NCI-H774 (cell line): ENCODE results near the gene CDC6.

Experiments used
- DNase-seq: peaks from one replicate; lab custom pipeline; 2025; lab: John Stamatoyannopoulos, UW

The CDC6 gene

DNA sequence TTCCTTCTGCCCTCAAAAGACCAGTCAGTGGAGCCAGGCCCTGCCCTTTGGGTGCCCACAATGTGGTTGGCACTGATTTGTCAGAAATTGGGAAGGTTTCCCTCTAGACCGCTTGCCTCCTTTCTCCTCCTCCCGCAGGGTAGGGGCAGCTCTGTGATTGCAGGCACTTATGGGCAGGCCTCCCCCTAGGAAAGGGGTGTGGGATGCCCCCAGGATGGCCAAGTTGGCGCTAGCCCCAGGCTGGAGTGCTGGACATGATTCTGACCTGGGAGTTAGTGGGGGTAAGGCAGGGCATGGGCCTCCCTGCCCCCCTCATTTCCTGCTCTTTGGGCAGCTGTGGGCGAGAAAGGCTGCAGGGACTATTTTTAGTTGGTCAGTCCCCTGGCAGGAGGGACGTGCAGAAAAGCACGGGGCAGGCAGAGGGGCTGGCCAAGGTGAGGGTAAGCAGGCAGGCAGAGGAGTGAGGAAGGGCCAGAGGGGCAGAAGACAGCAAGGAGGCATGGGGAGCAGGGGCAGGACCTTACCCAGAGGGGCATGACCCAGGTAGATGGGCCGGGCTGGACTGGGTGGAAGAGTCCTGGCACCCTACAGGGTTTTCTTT, 24.6 kb downstream of the CDC6 start:
- DNase-seq = no peak

DNA sequence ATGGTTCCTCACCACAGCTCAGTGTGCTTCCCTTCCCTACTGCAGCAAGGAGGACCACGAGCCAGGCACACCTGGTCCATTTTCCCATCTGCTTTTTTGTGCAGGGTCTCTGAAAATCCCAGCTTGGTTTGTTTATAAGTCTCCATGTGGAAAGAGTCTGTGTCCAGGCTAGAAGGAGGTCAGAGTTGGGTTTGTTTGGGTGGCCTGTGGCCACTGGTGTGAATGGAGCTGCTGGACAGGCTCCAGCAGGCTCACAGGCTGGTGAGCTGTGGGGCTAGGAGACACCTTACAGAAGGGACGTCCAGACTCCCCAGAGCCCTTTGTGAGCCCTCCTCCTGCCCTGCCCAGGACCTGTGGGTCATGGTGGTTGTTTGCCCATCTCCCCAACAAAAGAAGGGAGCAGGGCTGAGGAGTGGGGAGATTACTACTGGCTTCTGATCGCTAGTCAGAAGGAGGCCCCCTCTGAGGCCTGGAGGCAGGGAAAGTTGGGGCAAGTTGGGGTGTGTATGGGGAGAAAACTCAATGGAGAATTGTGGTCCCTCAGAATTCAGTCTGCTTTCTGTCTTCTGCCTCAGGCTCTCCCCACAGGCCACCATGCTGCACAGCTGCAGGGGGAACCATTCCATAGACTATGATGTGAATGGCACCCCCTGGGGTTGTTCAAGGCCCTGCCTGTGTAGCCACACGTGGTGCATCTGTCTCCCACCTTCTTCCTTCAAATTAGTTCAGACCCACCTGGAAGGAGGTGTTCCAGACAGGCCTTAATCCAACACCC, 25.4 kb downstream of the CDC6 start:
- no peak for DNase-seq

DNA sequence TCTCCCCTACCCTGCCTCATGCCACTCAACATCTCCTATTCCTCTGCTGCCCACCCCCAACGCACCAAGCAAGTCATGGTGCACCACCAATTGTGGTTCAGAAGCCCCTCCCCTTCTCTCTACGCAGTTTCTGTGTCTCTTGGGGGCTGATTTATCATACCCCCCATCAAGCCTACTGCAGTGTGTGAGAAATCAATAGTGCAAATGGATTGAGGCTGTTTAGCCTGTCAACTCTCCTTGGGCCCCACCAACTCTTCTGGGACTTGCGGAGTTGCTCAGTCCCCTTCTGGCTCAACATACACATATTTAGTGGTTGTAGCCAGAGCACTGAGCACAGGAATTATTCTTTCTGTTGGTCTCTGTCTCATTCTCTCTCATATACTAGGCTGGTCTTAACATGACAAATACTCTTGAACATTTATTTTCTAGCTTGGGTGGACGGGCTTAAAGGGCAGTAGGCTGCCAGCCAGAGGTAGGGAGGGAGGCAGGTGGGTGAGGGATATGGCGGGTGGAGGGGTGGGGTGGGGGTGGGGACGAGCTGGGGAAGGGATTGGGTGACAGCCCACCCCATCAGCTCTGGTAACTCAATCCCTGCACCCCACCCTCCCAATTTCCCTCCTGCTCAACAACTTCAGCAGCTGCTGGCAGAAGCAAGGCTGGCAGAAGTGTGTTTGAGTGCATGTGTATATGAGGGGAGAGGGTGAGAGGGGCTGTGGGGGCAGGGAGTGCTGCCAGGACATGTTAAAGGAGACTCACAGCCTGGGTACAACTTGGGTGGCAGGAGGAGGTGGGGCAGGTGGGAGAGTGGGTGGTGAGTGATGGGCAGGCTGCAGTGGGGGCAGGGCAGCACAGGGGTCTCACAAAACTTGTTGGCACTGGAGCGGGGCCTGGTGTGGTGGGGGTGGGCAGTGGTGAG, 26.2 kb downstream of the CDC6 start:
- DNase-seq = no peak

DNA sequence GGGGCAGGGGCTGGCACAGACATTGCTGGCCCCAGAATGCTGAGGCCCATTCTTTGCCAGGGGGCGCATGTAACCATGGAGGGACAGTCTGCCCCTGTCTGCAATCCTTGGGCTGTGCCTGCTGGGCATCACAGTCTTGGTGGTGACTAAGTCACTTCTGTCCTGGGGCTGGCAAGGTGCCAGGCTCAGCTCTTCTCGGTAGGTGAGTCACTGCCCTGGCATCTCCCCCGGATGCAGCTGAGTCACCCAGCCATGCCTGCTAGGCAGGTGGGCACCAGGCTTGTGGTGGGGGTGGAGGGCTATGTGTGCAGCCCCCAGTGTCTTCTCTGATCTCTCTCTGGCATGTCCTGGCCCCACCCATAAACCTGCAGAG, 26.9 kb downstream of the CDC6 start:
- DNase-seq = peak; percentile 81

DNA sequence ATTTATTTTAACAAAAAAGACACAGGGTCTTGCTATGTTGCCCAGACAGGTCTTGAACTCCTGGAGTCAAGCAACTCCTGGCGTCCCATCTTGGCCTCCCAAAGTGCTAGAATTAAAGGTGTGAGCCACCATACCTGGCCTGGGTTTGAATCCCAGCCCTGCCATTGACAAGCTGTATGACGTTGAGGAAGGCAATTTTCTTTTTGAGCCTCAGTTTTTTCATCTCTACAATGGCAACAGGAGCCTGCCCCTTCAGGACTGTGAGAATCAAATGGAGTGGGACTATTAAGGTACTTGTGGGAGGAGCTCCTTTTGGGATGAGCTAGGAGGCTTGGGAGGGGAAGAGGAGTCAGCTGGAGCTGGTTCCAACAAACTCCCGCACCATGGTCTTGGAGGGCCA, 27.5 kb downstream of the CDC6 start:
- no peak for DNase-seq

DNA sequence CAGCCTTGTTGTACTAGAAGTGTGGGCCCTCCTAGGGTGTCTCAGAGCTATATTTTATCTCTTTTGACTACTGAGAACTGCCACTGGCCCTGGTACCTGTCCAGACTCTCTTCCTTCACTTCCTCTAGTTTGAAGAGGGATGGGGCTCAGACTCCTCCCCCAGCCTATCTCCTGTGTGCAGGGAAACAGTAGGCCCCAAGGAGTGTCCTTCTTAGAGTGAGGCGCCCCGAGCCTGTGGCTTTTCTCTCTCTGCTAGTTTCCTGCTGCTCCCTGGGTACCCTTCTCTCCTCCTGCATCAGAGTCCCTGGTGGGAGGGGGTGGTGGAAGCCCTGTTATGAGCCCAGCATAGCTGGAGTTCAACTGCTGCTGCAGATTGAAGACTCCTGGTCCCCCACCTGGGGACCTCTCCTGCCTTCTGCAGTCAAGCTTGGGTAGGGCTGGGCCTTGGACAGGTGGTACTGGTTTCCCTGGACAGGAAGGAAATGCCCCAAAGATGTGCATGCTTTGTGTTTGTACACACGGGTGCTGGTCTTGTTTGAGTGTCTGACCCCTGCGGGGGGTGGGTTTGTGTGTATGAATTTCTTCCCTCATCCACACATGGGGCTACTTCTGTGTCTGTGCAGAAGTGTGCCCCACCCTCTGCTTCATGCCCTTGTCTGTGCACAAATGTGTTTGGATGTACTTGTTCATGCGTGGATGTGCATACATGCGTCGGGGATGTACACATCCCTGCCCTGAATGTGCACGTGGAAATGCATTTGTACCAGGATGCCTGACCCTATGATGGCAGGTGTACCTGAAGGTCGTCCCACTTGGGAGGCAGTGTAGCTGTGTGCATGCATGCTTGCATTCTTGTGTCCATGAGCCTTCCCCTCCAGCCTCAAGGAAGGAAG, 28.2 kb downstream of the CDC6 start:
- DNase-seq = no peak

DNA sequence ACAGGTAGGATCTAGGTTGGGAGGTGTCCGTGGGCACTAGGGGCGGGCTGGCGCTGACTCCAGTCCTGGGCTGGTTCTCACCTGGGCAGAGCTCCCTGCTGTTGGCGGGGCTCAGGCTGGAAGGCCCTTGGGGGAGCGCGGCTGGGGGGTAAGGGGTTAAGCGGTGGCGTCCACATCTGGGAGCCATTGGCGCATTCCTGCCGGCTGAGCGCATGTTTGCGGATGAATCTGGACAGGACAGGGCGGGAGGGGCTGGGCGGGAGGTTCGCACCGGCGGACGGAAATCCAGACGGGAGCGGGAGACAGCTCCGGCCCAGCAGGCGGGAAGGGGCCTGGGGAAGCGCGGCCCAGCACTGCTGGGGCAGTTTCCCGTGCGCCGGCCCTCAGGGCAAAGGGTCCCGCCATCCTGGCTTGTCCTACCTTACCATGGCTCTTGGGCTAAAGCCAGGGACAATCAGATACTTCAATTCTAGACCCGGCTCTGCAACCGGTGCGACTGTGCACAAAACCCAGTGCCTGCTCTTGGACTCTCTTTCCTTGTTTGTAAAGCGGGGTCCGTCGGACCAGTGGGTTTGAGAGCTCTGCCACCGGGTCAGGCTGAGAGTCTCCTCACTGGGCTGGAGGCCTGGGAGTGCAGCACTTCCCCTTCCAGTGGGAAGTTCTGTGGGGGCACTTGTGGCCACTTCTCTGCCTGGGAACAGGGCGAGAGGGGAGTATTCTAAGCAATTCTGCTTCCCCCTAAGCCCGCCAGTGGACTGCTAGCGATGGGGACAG, 29.1 kb downstream of the CDC6 start:
- DNase-seq = peak; percentile 37

DNA sequence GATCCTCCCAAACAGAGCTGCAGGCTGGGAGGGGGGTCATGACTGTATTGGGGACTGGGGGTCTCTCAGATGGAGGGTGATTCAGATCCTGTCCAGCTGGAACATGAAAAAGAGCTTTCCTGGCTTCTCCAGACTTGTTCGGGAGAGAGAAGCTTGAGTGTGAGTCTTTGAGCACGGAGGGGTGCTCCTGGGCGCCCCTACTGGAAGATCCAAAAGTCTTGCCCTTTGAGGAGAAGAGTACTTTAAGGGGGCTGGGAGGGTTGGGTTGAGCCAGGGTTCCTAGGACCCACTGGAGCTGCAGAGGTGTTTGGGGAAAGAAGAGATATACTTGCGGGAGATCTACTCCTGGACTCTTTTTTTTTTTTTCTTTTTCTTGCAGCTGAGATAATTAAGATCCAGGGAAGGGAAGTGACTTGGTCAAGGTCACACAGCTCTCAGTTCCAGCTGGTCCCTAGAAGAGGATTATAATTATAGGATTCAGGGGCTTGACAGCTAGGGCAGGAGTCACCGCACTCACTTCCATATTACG, 29.7 kb downstream of the CDC6 start:
- DNase-seq = peak; percentile 21

DNA sequence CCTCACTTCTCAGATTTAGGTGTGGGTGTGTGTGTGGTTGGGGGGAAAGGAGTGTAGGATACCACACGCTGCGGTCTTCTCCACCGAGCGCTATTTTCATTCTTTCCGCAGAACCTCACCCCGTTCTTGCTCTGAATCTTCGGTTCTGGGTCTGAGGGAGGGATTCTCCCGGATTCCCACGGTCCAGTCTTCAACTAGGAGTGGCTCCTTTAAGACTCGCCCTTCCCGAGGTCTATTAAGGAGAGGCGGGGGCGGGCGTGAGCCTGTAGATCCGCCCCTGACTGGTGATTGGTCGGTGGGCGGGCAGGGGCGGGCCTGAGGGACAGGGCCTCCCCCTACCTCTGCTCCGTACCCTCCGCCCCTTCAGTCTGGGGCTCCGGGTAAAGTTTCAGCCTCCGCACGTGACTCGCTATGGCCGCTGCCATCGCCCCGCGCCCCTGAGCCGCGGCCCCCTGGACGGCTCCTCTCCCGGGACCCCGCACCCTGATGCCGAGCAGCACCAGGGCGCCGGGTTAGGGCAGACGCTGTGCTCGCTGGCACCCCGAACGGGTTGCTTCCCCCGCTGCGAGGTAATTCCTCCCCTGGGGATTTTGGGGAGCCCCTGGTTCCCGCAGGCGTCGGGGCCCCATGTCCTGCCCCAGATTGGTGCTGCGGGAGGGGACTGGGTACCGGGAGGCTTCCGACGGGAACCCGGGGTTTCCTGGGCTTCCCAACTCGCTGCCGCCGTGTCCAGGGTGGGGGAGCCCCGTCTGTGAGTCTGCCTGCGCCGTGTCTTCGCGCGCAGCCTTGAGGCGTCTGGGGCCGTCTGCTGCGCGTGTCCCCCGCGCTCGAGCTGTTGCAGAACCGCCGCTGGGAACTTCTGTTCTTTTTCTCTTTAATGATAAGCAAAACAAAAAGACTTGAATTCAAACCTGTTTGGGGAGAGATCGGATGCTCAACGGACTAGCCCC, 30.5 kb downstream of the CDC6 start:
- DNase-seq = peak; percentile 96

DNA sequence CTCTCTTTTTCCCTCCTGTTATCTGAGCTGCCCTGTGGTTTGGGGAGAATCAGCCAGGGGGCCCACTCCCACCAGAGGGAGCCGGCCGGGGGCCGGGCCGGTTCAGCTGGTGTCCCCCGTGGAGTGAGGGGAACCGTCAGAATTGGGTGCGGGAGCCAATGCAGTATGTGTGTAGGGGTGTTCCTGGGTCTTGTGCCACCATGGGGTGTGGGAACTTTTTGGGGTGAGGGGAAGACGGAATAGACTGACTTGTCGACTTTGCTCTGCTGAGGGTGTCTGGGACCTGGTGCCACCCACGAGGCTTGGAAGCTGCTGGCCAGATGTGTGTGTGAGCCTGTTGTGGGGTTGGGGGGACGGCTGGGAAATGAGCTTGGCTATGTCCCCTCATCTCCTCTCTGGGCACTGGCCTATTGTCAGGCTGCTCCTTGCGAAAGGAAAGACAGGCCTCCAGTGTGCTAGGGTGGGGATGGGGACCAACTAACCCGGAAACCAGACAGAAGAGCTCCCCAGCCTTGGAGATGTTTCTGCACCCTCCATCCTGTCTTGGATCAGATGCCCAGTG, 31.2 kb downstream of the CDC6 start:
- DNase-seq = no peak

DNA sequence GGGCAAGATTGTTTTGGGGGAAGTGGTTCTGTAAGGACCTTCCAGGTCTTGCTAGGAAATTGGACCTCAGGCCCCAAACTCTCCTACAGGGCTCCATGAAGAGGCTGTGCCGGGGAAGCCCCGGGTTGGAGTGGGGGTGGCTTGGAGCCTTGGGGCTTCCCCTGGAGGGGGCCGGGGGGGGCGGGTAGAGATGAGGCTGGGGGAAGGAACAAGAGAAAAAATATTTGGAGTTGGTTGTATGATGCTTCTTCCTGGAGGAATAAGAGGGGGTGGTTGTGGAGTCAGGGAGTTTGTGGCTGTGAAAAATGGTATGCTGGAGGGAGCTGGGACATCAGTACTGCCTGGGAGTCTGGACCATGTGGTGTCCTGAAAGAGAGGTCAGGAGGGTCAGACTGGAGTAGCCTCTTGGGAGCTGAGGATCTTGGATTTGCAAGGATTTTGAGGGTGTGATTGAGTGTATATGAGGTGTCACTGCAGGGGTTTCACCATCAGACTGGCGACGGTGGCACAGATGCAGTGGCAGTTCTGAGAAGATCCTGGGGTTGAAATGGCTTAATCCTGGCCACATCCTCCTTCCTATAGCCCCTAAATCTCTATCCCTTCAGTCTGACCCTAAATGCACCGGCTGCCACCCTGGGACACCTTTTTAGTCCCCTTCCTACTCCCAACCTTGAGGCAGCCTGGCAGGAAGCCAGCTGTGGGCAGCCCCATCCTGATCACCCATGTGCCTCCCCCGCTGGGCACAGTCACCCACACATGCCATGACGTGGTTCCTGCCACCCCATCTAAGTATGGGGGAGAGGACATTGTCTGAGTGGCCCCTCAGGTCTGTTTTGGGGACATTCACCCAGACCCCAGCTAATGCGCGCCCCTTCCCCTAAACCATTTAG, 32.2 kb downstream of the CDC6 start:
- DNase-seq = no peak

DNA sequence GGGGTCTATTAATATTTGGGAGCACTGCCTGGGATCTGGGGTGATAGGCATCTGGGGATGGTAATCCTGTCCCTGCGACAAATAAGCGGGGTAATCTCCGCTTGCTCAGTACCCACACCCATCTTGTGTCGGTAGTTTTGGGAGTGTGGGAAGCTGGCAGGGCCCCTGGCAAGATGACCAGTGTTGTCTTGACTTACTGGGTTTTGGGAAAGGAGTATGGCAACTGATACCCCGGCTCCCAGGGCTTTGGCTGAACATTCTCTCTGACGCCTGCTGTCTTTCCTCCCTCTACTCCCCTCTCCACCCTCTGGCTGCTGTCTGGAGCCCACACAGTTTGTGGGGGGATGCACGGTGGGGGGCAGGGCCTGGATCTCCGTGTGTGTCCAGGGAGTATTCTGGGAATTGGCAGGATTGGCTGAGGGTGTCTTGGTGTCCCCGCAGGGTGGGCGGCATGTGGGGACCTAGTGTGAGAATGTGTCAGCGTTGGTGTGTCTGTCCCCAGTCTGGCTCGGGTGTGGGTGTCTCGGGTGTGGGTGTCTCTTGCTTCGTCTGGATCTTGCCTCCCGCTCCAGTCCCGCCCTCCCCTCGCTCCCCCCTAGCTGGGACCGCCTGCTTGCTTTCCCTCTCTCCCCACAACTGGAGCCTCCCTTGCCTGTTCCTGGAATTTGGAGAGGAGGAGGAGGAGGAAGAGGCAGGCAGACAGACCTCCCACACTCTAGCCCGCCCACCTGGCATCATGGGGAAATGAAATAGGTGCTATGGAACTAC, 33.3 kb downstream of the CDC6 start:
- DNase-seq = no peak

DNA sequence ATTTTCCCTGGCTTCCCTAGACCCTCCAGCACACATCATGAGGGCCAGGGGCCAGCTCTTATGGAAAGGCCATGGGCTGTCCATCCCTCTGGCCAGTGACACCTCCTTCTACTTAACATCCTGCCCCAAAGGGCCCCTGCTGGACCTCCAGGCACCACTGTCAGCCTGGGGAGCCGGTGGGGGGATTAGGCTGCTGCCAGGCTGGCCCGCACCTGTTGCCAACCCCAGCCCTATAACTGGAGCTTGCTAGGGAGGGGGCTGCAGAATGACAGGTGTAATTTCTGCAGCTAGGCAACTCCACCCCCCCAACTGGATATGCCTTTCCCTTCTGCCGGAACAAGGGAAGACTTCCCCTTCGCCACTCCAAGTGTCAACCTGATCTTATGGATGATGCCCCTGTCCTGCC, 33.8 kb downstream of the CDC6 start:
- DNase-seq = no peak

DNA sequence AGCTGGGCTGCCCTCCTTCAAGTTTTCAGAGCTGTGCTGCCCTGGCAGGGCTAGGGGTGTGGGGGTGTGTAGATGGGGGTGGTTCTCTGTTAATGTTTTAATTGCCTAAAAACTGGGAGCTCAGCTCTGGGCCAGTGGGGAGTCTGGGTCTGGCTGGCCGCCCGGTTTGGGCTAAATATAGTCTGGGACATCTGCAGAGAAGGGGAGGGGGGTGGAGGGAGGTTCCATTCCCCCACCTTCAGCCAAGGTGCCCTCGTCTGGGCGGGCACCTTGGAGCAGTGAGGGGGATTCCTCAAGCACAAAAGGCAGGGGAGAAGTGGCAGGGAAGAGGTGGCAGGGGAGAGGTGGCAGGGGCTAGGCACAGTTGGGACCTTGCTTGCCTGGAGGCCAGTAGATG, 34.3 kb downstream of the CDC6 start:
- DNase-seq = no peak

DNA sequence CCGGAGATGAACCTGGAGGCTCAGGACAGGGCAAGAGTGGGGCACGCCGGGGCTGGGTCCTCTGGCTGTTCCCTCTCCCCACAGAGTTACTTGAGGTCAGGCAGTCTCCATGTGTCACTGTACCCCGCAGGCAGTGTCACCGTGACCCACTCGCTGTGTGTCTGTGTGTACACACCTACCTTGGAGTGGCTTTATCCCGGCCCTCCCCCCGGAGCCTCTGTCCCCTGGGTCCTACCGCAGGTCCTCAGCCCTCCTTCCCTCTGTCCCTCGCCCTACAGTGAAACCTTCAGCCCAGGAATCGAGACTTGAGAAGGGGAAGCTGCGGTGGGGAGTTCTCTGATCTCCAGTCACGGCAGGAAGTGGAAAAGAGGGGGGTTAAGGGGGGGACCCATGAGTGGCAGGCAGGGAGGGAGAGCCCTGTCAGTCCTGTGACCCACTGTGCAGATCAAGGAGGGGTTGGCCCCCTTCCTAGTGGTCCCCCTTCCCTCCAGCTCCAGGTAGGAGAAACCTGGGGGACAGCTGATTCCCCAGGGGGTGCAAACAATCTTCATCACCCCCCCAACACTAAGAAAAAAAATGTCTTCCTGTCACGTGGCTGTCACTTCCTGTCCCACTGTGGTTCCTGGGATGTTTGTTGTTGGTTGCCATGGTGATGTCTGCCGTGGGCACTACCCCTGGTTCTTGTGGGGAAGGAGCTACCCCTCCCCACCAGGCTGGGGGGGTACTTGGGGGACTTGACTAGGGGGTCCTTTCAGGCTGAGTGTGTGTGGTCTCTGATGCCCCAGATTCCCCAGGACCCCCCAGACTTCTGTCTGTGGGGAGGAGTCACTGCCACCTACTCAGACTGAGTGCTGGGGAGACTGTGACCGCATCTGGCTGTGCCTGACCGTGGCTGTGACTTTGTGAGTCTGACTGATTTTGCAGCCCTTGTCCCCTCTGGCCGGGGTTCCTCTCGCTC, 35.0 kb downstream of the CDC6 start:
- DNase-seq = peak; percentile 47
